Brain microvascular endothelial cell (primary cell): ENCODE data around the gene RILP.

ENCODE experiments used
- DNase-seq: peaks from one replicate; pipeline ENCODE4 v3.0.0-alpha.2; 2020
- H3K27ac ChIP-seq: fragments of 250-450 bp; sonication (Bioruptor Pico); 2 replicates; pipeline ENCODE4 v1.5.1; 2020; ENCODE audit warnings: mild to moderate bottlenecking, moderate library complexity
- H3K27me3 ChIP-seq: fragments of 250-450 bp; sonication (Bioruptor Pico); replicated peaks from 2 replicates; pipeline ENCODE4 v1.5.1; 2020; ENCODE audit warnings: mild to moderate bottlenecking
- H3K36me3 ChIP-seq: fragments of 250-450 bp; sonication (Bioruptor Pico); replicated peaks from 2 replicates; pipeline ENCODE4 v1.5.1; 2020; ENCODE audit warnings: mild to moderate bottlenecking
- H3K4me3 ChIP-seq: 2 replicates; pipeline ENCODE4 v1.5.1; 2011; ENCODE audit warnings: low read depth, mild to moderate bottlenecking, control low read depth, low read length, moderate library complexity
- CTCF ChIP-seq: IDR thresholded peaks from 2 replicates; pipeline ENCODE4 v1.5.1; 2011; ENCODE audit warnings: low read depth, mild to moderate bottlenecking, moderate library complexity, low read length, control low read depth, inconsistent platforms; ENCODE audit errors: missing control alignments
- in situ Hi-C: cut with HindIII; loops from 2 replicates; pipeline ENCODE4 v1.10.0; 2017; ENCODE audit warnings: low sequenced_read_pairs, low pct_ligation_motif_present

RILP gene

GRCh38 chr17:1627182-1627981, 22.3 kb downstream of the RILP start:
- H3K36me3 ChIP-seq, result no peaks in the 10 kb centered on the region
- H3K27me3 ChIP-seq, result no peaks in the 10 kb centered on the region
- peak overlapping the region; percentile 73 for H3K4me3 ChIP-seq
- in situ Hi-C loops, result no loop called here
- no peak for DNase-seq
- H3K27ac ChIP-seq, result no peak overlapping the region
- TF ChIP-seq CTCF, result no peak

- Histone ChIP-seq H3K27me3 (no peaks in the 10 kb centered on the region), H3K4me3 (no peak overlapping the region), H3K27ac (no peak overlapping the region), H3K36me3 (no peaks in the 10 kb centered on the region)
- no peak for DNase-seq
- in situ Hi-C loops, result no loop called here
- no peak for TF ChIP-seq CTCF
Measured at GRCh38 chr17:1626333-1626732, 23.3 kb downstream of the RILP start.

DNA sequence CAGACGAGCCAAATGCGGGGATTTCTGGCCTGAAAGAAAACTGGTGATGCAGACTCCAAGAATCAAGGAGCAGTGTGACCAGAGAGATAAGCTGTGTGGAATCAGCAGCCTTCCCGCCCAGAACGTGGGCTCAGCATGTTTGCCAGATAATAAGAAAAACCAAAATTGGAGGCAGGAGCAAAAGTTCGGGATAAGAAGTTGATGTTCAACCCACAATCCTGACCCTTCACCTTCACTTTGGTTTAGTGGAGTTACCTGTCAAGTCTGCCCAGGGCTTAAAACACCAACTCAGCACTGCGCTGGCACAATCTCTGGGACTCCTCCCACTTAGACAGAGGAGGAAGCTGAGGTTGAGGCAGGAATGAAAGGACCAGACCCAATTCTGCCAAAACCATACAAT, 24.1 kb downstream of the RILP start:
- DNase-seq, result no peak
- Histone ChIP-seq H3K36me3 (no peaks in the 10 kb centered on the region), H3K4me3 (no peak overlapping the region), H3K27ac (no peak overlapping the region), H3K27me3 (no peaks in the 10 kb centered on the region)
- TF ChIP-seq CTCF, result no peak
- in situ Hi-C loops, result no loop called here

DNA sequence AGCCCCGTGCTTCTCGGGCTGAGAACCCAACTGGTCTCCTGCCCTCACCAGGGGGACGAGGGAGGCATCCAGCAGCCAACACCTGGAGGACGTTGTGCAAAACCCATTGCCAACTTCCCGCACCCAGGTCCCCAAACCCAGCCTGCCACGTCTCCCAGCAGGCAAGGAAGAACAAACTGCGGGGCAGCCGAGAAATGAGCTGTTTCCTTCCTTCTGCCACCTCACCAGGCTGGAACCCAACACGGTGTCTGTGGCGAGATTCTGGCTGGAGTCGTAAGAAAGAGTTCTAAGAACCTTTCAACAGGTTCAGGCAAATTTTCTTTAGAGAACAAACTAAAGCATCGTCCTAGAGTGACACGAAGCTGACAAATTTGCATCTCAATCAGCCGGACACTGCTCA, 24.6 kb downstream of the RILP start:
- H3K27me3 ChIP-seq, result no peaks in the 10 kb centered on the region
- no peaks in the 10 kb centered on the region for H3K36me3 ChIP-seq
- TF ChIP-seq CTCF, result no peak
- no peak overlapping the region for H3K4me3 ChIP-seq
- H3K27ac ChIP-seq, result no peak overlapping the region
- in situ Hi-C loops, result no loop called here
- no peak for DNase-seq

GRCh38 chr17:1624650-1625049, 25.0 kb downstream of the RILP start:
- no peak overlapping the region for H3K4me3 ChIP-seq
- TF ChIP-seq CTCF, result no peak

DNA sequence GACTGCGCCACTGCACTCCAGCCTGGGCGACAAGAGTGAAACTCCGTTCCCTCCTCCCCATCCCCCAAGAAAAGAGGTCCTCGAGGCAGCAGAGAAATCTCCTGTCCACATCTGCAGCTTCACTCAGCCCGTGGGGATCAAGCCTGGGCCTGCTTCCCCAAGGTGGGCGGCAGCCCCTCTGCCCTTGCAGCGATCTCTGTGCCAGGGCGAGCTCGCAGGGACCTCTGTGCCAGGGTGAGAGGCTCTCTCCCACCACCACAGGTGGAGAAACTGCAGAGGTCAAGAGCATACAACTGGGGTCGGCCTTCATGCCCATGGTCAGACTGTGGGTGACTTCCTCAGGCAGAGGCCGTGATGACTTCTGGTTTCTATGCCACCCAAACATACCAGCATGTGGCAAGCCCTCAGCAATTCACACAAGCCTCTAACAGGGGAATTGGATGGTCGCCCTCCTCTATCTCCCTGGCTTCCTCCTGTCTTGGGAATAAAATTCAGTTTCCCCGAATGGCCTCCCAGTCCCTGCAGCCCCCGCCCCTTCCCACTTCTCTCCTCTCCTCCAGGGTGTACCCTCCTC, 26.5 kb downstream of the RILP start:
- Histone ChIP-seq H3K4me3 (no peak overlapping the region), H3K36me3 (no peaks in the 10 kb centered on the region), H3K27ac (no peak overlapping the region), H3K27me3 (no peaks in the 10 kb centered on the region)
- TF ChIP-seq CTCF, result no peak
- in situ Hi-C loops, result no loop called here
- no peak for DNase-seq

More at GRCh38 chr17:1624650-1625049, 25.0 kb downstream of the RILP start:
- Histone ChIP-seq H3K27me3 (no peaks in the 10 kb centered on the region), H3K36me3 (no peaks in the 10 kb centered on the region), H3K27ac (no peak overlapping the region)
- in situ Hi-C loops, result no loop called here
- DNase-seq, result no peak
